Stomach (tissue), 9 donors: ENCODE measurements around the gene ZNF609. TPM values are rescaled to one million over a fixed set of nuclear protein-coding genes. Genes with fewer than 3 reads are reported as not detected.

Experiments used
- DNase-seq, 2 donors: peaks; one replicate each; pipeline versions ENCODE4 v3.0.0 to v3.0.0-alpha.2; 2013 to 2019
- H3K27ac ChIP-seq, 5 donors: fragments of 200-600 bp in 4 of 5; sonication (generic) in 4 of 5; one replicate each; pipeline ENCODE4 v1.5.1; 2013 to 2019; ENCODE audit warnings: mild to moderate bottlenecking in 1 of 5, moderate library complexity in 1 of 5
- H3K27me3 ChIP-seq, 3 donors: fragments of 200-600 bp; sonication (generic); one replicate each; pipeline ENCODE4 v1.5.1; 2017 to 2019; ENCODE audit warnings: mixed run types in 1 of 3
- H3K36me3 ChIP-seq, 4 donors: fragments of 200-600 bp; sonication (generic); 1 replicate in 3 of 4; 2 replicates in 1 of 4; pipeline ENCODE4 v1.5.1; 2016 to 2019
- H3K4me1 ChIP-seq, 4 donors: fragments of 200-600 bp; sonication (generic); one replicate each; pipeline ENCODE4 v1.5.1; 2016 to 2019
- H3K4me3 ChIP-seq, 4 donors: fragments of 200-600 bp; sonication (generic) in 3 of 4; one replicate each; pipeline ENCODE4 v1.5.1; 2016 to 2019; ENCODE audit warnings: mild to moderate bottlenecking in 1 of 4
- H3K9me3 ChIP-seq, 4 donors: fragments of 200-600 bp; sonication (generic); one replicate each; pipeline ENCODE4 v1.5.1; 2016 to 2019
- CTCF ChIP-seq, 7 experiments: fragments of 450-650 bp in 4 of 7; fragments of 200-600 bp in 3 of 7; sonication (generic) in 3 of 7; IDR thresholded peaks; one replicate each; pipeline ENCODE4 v1.5.1; 2016 to 2019; ENCODE audit warnings: antibody characterized with exemption in 7 of 7, control low read depth in 2 of 7, mild to moderate bottlenecking in 1 of 7
- EP300 ChIP-seq: sonication (generic); formaldehyde crosslinking; IDR thresholded peaks from one replicate; pipeline ENCODE4 v1.6.1; 2017; ENCODE audit warnings: antibody characterized with exemption
- POLR2A ChIP-seq, 4 donors: fragments of 450-650 bp; IDR thresholded peaks; one replicate each; pipeline ENCODE4 v1.6.1; 2016; ENCODE audit warnings: antibody characterized with exemption in 4 of 4, control low read depth in 2 of 4, mild to moderate bottlenecking in 1 of 4, moderate library complexity in 1 of 4
- POLR2AphosphoS5 ChIP-seq, 3 donors: sonication (generic); formaldehyde crosslinking; IDR thresholded peaks; one replicate each; pipeline ENCODE4 v1.6.1; 2016; ENCODE audit warnings: antibody characterized with exemption in 3 of 3
- WGBS, 5 donors: extraction: QIAGEN DNeasy Blood & Tissue Kit in 3 of 5; methylation state at CpG; one replicate each; pipeline versions ENCODE4 v1.1.5 to v1.1.7; 2013 to 2018; 5-methylcytosine and 5-hydroxymethylcytosine counted together
- intact Hi-C: fragments of 100-400 bp; cut with DNase I; formaldehyde crosslinking; loops from one replicate; pipeline ENCODE4 v1.15.1; 2023; ENCODE audit warnings: low total_unique reads
- polyA plus RNA-seq, 3 donors: library from polyadenylated mRNA; stranded (reverse); fragments of 200-250 nt; gene quantifications; one replicate each; pipeline ENCODE4 v1.2.3, GENCODE V29; 2013
- total RNA-seq, 5 donors: library from RNA; depleted of rRNA; stranded (reverse); fragments of >200 nt; gene quantifications; one replicate each; pipeline versions ENCODE4 v1.1.0 to v1.2.3, GENCODE V29; 2014 to 2016
- donor health status: healthy with polysubstance abuse.
- donor health status: Bipolar disorder and iron deficiency.
- donor health status: healthy.

Gene ZNF609
- total and polyA plus RNA-seq, 8 donors: 2.7 to 64.7 (median 27.0) TPM

- WGBS, 5 donors: 90 to 96% (median 92%) methylated on average over 5 of the region's 5 CpGs
These were observed 173.0 kb downstream of the ZNF609 start for GRCh38 chr15:64633332-64633731.

GRCh38 chr15:64634027-64634426 is 173.6 kb downstream of the ZNF609 start:
- peaks cover 38 to 74% (median 49%) of the 10 kb centered on the region in 4 donors for H3K4me1 ChIP-seq
- no peak overlapping the region for H3K4me3 ChIP-seq
- H3K36me3 ChIP-seq: peaks cover 0 to 14% (median 2%) of the 10 kb centered on the region in 4 donors
- intact Hi-C loops: no loop called here
- DNase-seq: peak in 1 of 2 donors; percentile 63
- WGBS, 5 donors: 12 to 39% (median 30%) methylated on average over 2 of the region's 2 CpGs
- no peaks in the 10 kb centered on the region for H3K9me3 ChIP-seq
- TF ChIP-seq CTCF (IDR thresholded peaks at IDR 0.05) (no peak), POLR2AphosphoS5 (IDR thresholded peaks at IDR 0.05) (no peak), POLR2A (IDR thresholded peaks at IDR 0.05) (no peak), EP300 (no peak)
- no peaks in the 10 kb centered on the region for H3K27me3 ChIP-seq
- H3K27ac ChIP-seq: peak overlapping the region; percentile 65 to 83 (median 79)

More at GRCh38 chr15:64633332-64633731, 173.0 kb downstream of the ZNF609 start:
- no peaks in the 10 kb centered on the region for H3K27me3 ChIP-seq
- peak overlapping the region in 4 of 5 donors; percentile 74 to 83 (median 80) for H3K27ac ChIP-seq
- H3K36me3 ChIP-seq: peaks cover 0 to 14% (median 2%) of the 10 kb centered on the region in 4 donors
- no peaks in the 10 kb centered on the region for H3K9me3 ChIP-seq
- DNase-seq: no peak
- H3K4me1 ChIP-seq: peaks cover 38 to 67% (median 46%) of the 10 kb centered on the region in 4 donors
- no peak overlapping the region for H3K4me3 ChIP-seq
- TF ChIP-seq POLR2A (IDR thresholded peaks at IDR 0.05): no peak
- TF ChIP-seq POLR2AphosphoS5 (IDR thresholded peaks at IDR 0.05): no peak
- intact Hi-C loops: no loop called here

GRCh38 chr15:64634576-64635498 is 174.5 kb downstream of the ZNF609 start:
- peaks cover 43 to 82% (median 57%) of the 10 kb centered on the region in 4 donors for H3K4me1 ChIP-seq
- peak overlapping the region; percentile 65 to 83 (median 79) for H3K27ac ChIP-seq
- H3K4me3 ChIP-seq: no peak overlapping the region
- intact Hi-C loops: no loop called here
- TF ChIP-seq POLR2A (IDR thresholded peaks at IDR 0.05) (no peak), CTCF (IDR thresholded peaks at IDR 0.05) (no peak), EP300 (no peak), POLR2AphosphoS5 (IDR thresholded peaks at IDR 0.05) (no peak)
- H3K9me3 ChIP-seq: no peaks in the 10 kb centered on the region
- no peaks in the 10 kb centered on the region for H3K27me3 ChIP-seq
- H3K36me3 ChIP-seq: peaks cover 0 to 14% (median 2%) of the 10 kb centered on the region in 4 donors
- 16 to 26% (median 23%) methylated on average over 4 of the region's 4 CpGs for WGBS, 5 donors
- peak in 1 of 2 donors; percentile 85 for DNase-seq

GRCh38 chr15:64635499-64636495 is 175.4 kb downstream of the ZNF609 start:
- TF ChIP-seq CTCF (IDR thresholded peaks at IDR 0.05): no peak
- TF ChIP-seq POLR2AphosphoS5 (IDR thresholded peaks at IDR 0.05): peak; percentile 14 to 77 (median 64)
- Histone ChIP-seq H3K36me3 (peaks cover 0 to 14% (median 2%) of the 10 kb centered on the region in 4 donors), H3K9me3 (no peaks in the 10 kb centered on the region), H3K27me3 (no peaks in the 10 kb centered on the region), H3K27ac (peak overlapping the region; percentile 74 to 83 (median 80)), H3K4me3 (no peak overlapping the region), H3K4me1 (peaks cover 53 to 83% (median 66%) of the 10 kb centered on the region in 4 donors)
- DNase-seq: peak; percentile 44 to 86
- 25 to 39% (median 28%) methylated on average over 4 of the region's 4 CpGs for WGBS, 5 donors
- intact Hi-C loops: no loop called here
